Measurements from ENCODE around the gene UBL5. TPM values are rescaled to one million over a fixed set of nuclear protein-coding genes. Genes with fewer than 3 reads are reported as not detected.

UBL5 gene
- total and polyA plus RNA-seq, 10 of the 15 experiments (the other 5 are each of a cell fraction or from before 2014, with no cell fraction given), result 297 to 897 (median 711) TPM

DNA sequence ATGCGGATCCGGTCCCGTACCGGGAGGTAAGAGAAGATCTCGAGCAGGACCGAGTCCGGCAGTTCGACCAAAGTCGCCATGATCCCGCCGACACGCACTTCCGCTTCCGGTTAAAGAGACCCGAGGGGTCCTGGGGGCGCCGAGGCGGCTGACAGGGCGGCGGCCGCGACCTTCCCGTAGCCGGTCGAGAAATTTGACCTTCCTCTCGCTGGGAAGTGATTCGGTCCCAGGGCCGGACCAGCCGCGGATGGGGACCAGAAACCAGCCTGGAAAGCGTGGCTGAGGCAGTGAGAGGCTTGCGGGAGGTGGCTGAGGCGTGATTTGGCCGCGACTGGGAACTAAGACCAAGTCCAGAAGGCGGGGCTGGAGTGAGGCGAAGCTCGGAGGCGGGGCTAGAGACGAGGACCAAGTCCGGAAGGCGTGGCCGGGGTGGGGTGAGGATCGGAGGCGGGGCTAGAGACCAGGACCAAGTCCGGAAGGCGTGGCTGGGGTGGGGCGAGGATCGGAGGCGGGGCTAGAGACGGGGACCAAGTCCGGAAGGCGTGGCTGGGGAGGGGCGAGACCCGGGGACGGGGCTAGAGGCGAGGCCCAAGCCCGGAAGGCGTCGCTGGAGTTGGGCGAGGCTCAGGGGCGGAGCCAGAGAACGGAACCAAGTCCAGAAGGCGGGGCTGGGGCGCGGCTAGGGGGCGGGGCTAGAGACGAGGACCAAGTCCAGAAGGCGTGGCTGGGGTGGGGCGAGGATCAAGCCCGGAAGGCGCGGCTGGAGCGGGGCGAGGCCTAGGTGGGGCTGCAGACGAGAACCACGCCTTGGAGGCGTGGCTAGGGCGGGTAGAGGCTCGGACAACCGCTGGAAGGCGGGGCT, 8.8 kb upstream of the UBL5 start, which contains the start of gene FBXL12 (continued):
- no peak for TF ChIP-seq CBX5 (IDR thresholded peaks at IDR 0.05; ENCODE audit: low read depth)
- no peak for TF ChIP-seq BCL11A (IDR thresholded peaks at IDR 0.05; ENCODE audit: low read depth, low read length)
- TF ChIP-seq STAT3 (IDR thresholded peaks at IDR 0.05; ENCODE audit: low read depth, low read length), result no peak
- TF ChIP-seq JUNB (IDR thresholded peaks at IDR 0.05), result no peak
- TF ChIP-seq, protein P1, sequence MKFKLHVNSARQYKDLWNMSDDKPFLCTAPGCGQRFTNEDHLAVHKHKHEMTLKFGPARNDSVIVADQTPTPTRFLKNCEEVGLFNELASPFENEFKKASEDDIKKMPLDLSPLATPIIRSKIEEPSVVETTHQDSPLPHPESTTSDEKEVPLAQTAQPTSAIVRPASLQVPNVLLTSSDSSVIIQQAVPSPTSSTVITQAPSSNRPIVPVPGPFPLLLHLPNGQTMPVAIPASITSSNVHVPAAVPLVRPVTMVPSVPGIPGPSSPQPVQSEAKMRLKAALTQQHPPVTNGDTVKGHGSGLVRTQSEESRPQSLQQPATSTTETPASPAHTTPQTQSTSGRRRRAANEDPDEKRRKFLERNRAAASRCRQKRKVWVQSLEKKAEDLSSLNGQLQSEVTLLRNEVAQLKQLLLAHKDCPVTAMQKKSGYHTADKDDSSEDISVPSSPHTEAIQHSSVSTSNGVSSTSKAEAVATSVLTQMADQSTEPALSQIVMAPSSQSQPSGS (IDR thresholded peaks at IDR 0.05; ENCODE audit: low read length), result no peak
- TF ChIP-seq ZZZ3 (IDR thresholded peaks at IDR 0.05; ENCODE audit: control insufficient read depth, insufficient read length, low read depth), result no peak
- TF ChIP-seq DPF2 (IDR thresholded peaks at IDR 0.05), result no peak
- TF ChIP-seq MXI1 (IDR thresholded peaks at IDR 0.05; ENCODE audit: low read depth, low read length), result peak; percentile 69; the same call in 1 of the 2 replicates
- TF ChIP-seq, protein P2, sequence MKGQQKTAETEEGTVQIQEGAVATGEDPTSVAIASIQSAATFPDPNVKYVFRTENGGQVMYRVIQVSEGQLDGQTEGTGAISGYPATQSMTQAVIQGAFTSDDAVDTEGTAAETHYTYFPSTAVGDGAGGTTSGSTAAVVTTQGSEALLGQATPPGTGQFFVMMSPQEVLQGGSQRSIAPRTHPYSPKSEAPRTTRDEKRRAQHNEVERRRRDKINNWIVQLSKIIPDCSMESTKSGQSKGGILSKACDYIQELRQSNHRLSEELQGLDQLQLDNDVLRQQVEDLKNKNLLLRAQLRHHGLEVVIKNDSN (IDR thresholded peaks at IDR 0.05; ENCODE audit: borderline replicate concordance, extremely low read length, insufficient read depth, low read depth, low read length), result no peak
- TF ChIP-seq RB1 (IDR thresholded peaks at IDR 0.05; ENCODE audit: borderline replicate concordance), result no peak
- TF ChIP-seq, protein P3, sequence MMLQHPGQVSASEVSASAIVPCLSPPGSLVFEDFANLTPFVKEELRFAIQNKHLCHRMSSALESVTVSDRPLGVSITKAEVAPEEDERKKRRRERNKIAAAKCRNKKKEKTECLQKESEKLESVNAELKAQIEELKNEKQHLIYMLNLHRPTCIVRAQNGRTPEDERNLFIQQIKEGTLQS (IDR thresholded peaks at IDR 0.05; ENCODE audit: borderline replicate concordance, extremely low read depth, low read depth, low read length), result no peak
- TF ChIP-seq SMAD5 (IDR thresholded peaks at IDR 0.05; ENCODE audit: low read depth), result peak; percentile 93
- peak; percentile 79; the same call in 1 of the 2 replicates for TF ChIP-seq ZNF207 (IDR thresholded peaks at IDR 0.05; ENCODE audit: borderline replicate concordance)
- TF ChIP-seq, protein P4, sequence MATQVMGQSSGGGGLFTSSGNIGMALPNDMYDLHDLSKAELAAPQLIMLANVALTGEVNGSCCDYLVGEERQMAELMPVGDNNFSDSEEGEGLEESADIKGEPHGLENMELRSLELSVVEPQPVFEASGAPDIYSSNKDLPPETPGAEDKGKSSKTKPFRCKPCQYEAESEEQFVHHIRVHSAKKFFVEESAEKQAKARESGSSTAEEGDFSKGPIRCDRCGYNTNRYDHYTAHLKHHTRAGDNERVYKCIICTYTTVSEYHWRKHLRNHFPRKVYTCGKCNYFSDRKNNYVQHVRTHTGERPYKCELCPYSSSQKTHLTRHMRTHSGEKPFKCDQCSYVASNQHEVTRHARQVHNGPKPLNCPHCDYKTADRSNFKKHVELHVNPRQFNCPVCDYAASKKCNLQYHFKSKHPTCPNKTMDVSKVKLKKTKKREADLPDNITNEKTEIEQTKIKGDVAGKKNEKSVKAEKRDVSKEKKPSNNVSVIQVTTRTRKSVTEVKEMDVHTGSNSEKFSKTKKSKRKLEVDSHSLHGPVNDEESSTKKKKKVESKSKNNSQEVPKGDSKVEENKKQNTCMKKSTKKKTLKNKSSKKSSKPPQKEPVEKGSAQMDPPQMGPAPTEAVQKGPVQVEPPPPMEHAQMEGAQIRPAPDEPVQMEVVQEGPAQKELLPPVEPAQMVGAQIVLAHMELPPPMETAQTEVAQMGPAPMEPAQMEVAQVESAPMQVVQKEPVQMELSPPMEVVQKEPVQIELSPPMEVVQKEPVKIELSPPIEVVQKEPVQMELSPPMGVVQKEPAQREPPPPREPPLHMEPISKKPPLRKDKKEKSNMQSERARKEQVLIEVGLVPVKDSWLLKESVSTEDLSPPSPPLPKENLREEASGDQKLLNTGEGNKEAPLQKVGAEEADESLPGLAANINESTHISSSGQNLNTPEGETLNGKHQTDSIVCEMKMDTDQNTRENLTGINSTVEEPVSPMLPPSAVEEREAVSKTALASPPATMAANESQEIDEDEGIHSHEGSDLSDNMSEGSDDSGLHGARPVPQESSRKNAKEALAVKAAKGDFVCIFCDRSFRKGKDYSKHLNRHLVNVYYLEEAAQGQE (IDR thresholded peaks at IDR 0.05; ENCODE audit: low read depth, low read length), result no peak
- TF ChIP-seq BRCA1 (IDR thresholded peaks at IDR 0.05; ENCODE audit: low read depth, low read length), result no peak
- no peak for TF ChIP-seq ZNF622 (IDR thresholded peaks at IDR 0.05)
- no peak for TF ChIP-seq CEBPB (IDR thresholded peaks at IDR 0.05; ENCODE audit: borderline replicate concordance in 1 of 2, low read depth in 2 of 2, low read length in 2 of 2)
- no peak for TF ChIP-seq PAX8 (IDR thresholded peaks at IDR 0.05)
- TF ChIP-seq SRF (IDR thresholded peaks at IDR 0.05; ENCODE audit: low read depth in 2 of 2, low read length in 2 of 2), result peak in 1 of 2 experiments; percentile 25; a peak in 1 of 4 replicates
- peak in 1 of 2 experiments; percentile 18; a peak in 1 of 4 replicates for TF ChIP-seq IKZF2 (IDR thresholded peaks at IDR 0.05)
- peak; percentile 74 for TF ChIP-seq IKZF1 (conservative IDR thresholded peaks at IDR 0.05)
- no peak for TF ChIP-seq CHD1 (IDR thresholded peaks at IDR 0.05; ENCODE audit: low read depth, low read length)
- no peak for TF ChIP-seq BMI1 (IDR thresholded peaks at IDR 0.05; ENCODE audit: borderline replicate concordance)
- peak; percentile 95 for TF ChIP-seq HDGF (IDR thresholded peaks at IDR 0.05)

All from GM12878 (cell line).